DMS153 treated with DMSO at 0.1 percent for 48 hours (cell line): ENCODE results near the gene TAS1R3.
A peak's percentile ranks its signal among the peaks of the same experiment; 100 is the strongest.

Source experiments
- DNase-seq: peaks from one replicate; lab custom pipeline; 2025; ENCODE audit not compliant: unreplicated experiment; lab: John Stamatoyannopoulos, UW

Gene TAS1R3

DNA sequence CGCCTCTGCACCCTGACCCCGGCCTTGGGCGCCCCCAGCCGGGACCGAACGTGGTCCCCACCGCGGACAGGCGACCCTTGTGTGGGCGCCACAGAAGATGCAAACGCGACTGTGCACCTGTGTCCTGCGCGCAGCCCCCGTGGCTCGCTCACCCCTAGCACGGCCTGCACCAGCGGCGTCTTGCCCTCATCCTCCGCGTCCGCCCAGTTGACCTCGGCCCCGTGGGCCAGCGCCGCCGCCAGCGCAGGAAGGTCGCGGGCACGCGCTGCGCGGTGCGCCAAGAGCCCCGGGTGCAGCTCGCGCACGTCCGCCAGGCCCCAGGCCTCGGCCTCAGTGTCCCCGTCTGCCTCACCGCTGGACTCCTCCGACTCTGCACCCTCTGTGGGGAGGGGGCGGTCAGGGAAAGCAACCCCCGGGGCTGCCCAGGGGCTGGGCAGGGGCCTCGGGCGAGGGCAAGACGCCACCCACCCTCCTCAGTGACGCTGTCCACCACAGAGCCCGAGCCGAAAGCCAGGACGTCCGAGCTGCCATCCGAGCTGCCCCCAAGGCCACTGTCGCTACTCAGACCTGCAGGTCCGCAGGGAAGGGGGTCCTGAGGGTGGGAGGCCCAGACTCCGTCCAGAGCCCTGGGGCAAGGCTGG lies 36.7 kb upstream of the TAS1R3 start:
- DNase-seq = no peak

DNA sequence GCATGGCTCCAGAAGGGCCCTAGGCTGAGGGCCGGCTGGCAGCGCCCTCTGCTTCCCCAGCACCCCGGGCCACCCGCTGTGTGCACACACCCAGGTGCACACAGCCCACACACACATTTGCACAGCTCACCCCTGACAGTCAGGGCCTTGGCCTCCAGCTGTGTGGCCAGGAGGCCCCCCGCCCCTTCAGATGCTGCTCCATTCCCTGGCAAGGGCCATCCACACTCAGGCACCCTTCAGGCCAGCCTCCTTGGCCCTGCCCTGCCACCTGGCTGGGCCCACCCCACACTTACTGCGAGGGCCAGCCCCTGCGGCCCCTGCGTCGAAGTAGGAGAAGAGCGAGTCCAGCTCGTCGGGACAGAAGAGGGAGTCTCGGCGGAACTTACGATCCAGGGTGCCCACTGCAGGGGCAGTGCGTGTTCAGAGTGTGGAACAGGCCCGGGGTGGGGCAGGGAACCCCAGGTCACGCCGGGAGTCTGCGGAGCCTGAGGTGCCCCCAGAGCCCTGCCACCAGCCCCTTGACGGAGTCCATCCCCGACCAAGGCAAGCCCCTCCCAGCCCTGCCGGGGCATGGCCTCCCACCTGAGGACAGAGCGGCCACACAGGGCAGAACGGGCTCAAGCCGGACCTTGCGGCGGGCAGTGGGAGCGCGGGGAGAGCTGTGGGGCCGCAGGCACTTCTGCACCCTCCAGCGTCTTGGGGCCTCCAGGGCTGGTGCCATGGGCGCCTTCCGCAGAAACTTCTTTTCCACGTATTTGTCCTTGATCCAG lies 35.7 kb upstream of the TAS1R3 start:
- DNase-seq = no peak

- DNase-seq = no peak
Measured at GRCh38 chr1:1296070-1297061, 34.7 kb upstream of the TAS1R3 start.

GRCh38 chr1:1297802-1298424 lies 33.2 kb upstream of the TAS1R3 start:
- no peak for DNase-seq

DNA sequence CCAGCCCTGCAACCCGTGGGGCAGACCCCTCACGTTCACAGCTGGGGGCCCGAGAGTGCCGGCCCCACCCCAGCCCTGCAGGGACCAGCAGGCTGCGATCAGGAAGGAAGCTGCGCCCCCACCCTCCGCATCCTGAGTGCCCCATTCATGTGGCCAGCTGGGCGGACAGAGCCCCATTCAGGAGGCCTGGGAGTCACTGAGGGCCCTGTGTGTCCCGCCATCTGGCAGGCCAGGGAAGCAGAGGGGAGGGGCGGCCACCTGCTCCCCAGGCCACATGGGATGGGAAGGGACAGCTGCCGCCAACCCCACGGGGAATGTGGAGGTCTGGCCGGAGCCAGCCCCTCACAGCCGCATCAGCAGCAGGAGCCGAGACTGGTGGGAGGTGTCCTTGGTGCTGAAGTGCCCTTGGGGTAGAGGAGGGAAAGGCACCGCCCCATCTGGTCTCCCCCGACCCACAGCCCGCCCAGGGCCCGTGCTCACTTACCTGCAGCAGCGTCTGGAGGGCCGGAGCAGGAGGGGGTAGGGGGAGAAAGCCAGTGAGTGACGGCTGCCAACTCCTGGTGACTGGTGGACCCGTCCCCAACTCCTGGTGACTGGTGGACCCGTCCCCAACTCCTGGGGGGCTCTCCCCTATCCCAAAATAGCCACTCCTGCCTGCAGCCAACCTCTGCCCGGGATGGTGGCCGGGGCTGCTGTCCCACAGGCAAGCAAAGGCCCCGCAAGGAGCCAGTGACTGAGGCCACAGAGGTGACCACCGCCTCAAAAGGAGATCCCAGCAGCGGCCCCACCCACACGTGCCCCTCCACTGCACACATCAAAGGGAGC lies 32.0 kb upstream of the TAS1R3 start:
- no peak for DNase-seq

GRCh38 chr1:1299686-1300351 lies 31.3 kb upstream of the TAS1R3 start:
- DNase-seq = no peak

GRCh38 chr1:1300352-1300739 lies 30.7 kb upstream of the TAS1R3 start:
- DNase-seq = no peak

DNA sequence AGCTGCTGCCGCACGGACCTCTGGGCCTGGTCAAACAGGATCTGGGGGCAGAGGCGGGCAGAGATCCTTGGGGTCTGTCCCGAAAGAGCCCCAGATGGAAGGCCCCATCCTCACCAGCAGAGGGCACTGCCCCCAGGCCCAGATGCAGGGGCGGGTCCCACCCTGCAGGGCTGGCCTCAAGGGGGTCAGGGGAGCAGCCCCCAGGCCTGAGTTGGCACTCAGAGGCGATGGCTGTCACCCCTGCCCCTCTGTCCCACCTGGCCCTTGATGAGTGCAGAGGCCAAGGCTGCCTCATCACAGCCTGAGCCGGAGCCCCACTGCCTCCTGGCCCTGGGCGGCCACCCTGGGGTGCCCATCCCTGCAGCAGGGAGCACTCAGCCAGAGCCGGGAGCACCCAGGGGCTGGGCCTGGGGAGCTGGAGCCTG lies 29.1 kb upstream of the TAS1R3 start:
- no peak for DNase-seq

- no peak for DNase-seq
Measured at GRCh38 chr1:1302951-1303509, 28.1 kb upstream of the TAS1R3 start.

DNA sequence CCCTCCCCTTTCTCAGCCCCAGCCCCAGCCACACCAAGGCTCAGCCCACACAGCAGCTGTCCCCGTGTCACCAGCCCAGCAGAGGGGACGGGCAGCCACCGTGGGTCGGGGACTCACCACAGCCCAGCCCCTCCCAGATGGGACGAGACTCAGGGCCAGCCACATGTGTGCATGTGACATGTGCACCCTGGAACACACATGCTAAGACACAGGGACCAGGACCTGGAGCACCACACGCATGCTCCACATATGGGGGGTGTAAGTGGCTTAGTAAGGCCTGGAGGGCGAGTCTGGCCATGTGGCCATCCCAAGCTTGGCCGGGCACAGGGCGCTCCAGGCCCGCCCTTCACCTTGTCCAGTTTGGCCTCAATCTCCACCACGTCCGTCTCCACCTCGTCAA lies 27.3 kb upstream of the TAS1R3 start:
- no peak for DNase-seq

DNA sequence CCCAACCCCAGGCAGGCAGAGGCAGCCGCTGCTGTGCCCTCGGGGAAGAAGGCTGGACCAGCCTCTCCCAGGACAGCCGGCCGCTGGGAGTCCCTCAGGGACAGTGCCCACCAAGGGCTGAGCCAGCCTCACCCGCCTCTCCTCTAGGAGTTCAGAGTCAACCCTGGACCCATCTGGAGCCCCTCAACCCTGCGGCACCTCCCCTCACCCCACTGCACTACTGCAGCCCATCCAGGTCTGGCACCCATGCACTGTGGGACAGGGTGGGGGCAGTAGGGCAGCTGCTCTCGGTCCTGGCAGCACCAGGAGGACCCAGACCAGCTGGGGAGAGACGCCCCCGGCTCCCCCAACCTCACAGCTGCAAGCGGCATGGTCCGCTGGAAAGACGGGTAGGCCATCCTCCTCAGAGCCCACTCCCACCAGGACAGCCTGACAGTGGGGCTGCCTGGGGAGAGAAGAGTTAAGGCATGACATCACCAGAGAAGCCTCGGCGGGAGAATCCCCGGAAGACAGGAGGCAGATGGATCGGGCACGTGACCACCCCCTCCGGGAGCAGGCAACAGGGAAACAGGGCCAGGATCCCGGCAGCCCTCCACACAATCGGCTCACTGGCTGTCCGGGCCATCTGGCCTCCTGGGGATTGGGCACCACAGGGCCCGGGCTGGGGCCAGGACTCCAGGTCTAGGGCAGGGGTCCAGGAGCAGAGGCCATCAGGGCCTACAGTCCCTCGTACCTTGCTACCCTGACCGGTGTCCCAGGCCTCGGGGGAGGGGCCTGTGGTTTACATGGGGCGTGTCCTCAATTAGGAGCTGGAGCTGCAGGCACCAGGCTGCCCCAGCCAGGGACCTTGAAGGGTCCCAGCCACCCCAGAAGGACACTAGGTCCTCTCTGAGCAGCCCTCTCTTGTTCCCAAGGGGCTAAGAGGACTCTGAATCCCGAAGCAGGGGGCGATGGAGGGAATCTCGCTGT lies 26.5 kb upstream of the TAS1R3 start:
- DNase-seq = peak; percentile 98

DNA sequence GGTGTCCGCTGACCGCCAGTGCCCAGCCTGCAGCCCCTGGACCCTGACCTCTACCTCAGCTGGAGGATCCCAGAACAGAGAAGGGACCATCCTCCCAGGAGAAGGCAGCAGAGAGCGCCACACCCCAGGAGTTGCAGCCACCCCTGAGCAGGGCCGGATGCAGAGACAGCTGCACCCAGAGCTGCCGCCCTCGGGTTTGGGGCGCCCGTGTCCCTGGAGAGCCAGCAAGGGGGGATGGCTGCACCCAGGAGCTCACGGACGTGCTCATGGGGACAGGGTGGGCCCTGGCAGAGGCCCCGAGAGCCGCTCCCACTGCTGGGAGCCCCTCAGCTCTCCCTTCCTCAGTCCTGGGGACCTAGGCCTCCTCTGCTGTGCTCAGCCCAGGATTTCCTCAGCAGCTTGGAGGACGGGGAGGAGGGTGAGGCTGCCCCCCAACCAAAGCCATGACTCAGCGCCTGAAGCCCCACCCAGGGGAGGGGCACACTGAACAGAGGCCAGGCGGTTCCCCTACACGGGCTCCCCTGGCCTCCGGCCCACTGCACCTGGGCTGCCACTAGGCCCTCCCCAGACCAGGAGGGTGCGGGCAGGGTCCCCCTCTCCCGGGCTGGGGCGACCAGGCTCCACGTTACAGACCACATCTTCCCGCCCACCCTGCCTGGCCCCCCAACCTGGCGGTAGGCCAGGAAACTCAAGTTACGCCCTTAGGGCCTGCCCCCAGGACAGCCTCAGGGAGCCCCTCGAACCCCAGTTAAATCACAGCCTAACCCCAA lies 25.6 kb upstream of the TAS1R3 start:
- peak; percentile 81 for DNase-seq

- peak; percentile 29 for DNase-seq
Measured at GRCh38 chr1:1306070-1306660, 24.9 kb upstream of the TAS1R3 start.

DNA sequence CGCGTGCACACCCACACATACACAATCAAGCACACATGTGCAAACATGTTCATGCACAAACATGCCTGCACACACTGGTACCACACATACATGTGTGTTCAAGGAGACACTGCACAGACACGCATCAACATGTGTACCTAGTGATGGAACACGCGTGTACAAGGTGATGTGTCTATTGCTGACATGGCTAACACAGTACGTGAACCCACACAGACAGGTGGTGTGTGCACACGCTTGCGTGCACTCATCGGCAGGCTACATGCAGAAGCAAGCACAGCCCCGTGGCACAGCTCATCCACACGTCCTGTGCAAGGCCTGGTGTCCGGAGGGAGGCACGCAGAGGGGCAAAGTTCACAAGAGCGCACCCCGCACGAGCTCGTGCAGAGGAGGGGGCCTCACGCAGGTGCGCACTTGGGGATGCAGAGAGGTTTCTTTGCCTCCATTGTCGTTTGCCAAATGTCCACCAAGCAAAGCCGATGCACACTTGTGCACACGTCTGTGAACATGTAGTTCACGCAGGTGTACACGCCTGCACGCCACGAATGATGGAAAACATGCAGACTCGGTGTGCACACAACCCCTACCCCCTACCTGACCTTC lies 24.3 kb upstream of the TAS1R3 start:
- no peak for DNase-seq

DNA sequence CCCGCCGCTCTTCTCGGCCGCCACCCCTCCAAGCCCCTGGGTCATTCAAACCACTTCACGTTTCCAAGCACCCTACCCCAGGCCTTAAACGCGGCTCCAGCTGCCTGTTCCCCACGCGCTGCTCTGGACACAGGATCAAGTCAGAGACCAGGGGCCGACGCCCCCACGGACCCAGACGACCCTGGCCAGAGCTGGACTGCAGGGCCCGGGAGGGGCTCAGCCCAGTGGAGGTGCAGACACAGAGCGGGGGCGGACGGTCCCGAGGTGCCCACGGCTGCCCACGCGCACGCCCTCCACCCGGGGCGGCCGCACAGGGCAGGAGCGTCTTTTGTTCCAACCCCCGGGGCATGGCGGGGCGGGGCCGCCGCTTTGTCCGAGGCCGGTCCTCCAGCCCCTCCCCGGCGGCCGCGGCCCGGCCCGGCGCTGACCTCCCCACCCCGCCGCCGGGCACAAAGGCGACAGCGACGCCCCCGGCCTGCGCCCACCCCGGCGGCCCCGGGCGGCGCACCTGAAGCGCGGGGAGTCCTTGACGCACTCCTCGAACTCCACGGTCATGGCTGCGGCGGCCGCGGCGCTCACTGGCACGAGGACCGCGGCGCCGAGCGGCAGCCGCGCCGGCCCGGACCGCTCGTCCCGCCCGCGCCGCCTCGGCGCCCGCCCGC lies 23.7 kb upstream of the TAS1R3 start:
- no peak for DNase-seq
